Liver (tissue), 9 donors: ENCODE results near the gene LTN1. TPM values are rescaled to one million over a fixed set of nuclear protein-coding genes. Genes with fewer than 3 reads are reported as not detected.

Source experiments
- DNase-seq: peaks from one replicate; pipeline ENCODE4 v3.0.0-alpha.2; 2017; ENCODE audit warnings: low spot score
- H3K27ac ChIP-seq, 2 donors: one replicate each; pipeline ENCODE4 v1.7.0; 2013; ENCODE audit warnings: inconsistent platforms in 2 of 2, low read length in 2 of 2, control low read depth in 1 of 2, low read depth in 1 of 2, mild to moderate bottlenecking in 1 of 2
- H3K27me3 ChIP-seq, 4 donors: one replicate each; pipeline versions ENCODE4 v1.6.1 to v1.7.0; 2013; ENCODE audit warnings: low read length in 3 of 4, inconsistent platforms in 1 of 4, mild to moderate bottlenecking in 1 of 4, moderate library complexity in 1 of 4; ENCODE audit not compliant: control insufficient read depth in 4 of 4, insufficient read depth in 4 of 4
- H3K36me3 ChIP-seq, 4 donors: one replicate each; pipeline versions ENCODE4 v1.6.1 to v1.7.0; 2013; ENCODE audit warnings: low read length in 3 of 4, mild to moderate bottlenecking in 3 of 4, low read depth in 1 of 4, moderate library complexity in 1 of 4; ENCODE audit not compliant: control insufficient read depth in 4 of 4, insufficient read depth in 3 of 4
- H3K4me1 ChIP-seq, 4 donors: one replicate each; pipeline versions ENCODE4 v1.6.1 to v1.7.0; 2013; ENCODE audit warnings: low read length in 3 of 4, mild to moderate bottlenecking in 3 of 4, moderate library complexity in 1 of 4; ENCODE audit not compliant: control insufficient read depth in 4 of 4, insufficient read depth in 4 of 4
- H3K4me3 ChIP-seq, 3 donors: one replicate each; pipeline versions ENCODE4 v1.6.1 to v1.7.0; 2013; ENCODE audit warnings: low read length in 3 of 3, control low read depth in 1 of 3, low read depth in 1 of 3, mild to moderate bottlenecking in 1 of 3
- H3K9ac ChIP-seq, 2 donors: one replicate each; pipeline ENCODE4 v1.7.0; 2013; ENCODE audit warnings: low read length in 2 of 2, mild to moderate bottlenecking in 2 of 2, moderate library complexity in 2 of 2, control low read depth in 1 of 2, low read depth in 1 of 2
- H3K9me3 ChIP-seq, 4 donors: one replicate each; pipeline versions ENCODE4 v1.6.1 to v1.7.0; 2013; ENCODE audit warnings: low read length in 3 of 4; ENCODE audit not compliant: control insufficient read depth in 4 of 4
- ATF3 ChIP-seq: IDR thresholded peaks from 2 replicates; pipeline ENCODE4 v1.6.1; 2016; ENCODE audit warnings: antibody characterized with exemption
- CTCF ChIP-seq: fragments of 150-350 bp; IDR thresholded peaks from 2 replicates; pipeline ENCODE4 v1.5.1; 2017; ENCODE audit warnings: improper control_type of control experiment, low read depth, low read length; ENCODE audit not compliant: missing input control
- EGR1 ChIP-seq, 2 donors: IDR thresholded peaks; 2 replicates each; pipeline ENCODE4 v1.6.1; 2016 to 2018; ENCODE audit warnings: antibody characterized with exemption in 2 of 2, low read depth in 2 of 2
- FOXA1 ChIP-seq: IDR thresholded peaks from 2 replicates; pipeline ENCODE4 v1.6.1; 2016; ENCODE audit warnings: antibody characterized with exemption
- FOXA2 ChIP-seq: IDR thresholded peaks from 2 replicates; pipeline ENCODE4 v1.6.1; 2016; ENCODE audit warnings: antibody characterized with exemption
- GABPA ChIP-seq, 2 donors: IDR thresholded peaks in 1 of 2; conservative IDR thresholded peaks in 1 of 2; 2 replicates each; pipeline ENCODE4 v1.6.1; 2016; ENCODE audit warnings: antibody characterized with exemption in 2 of 2, mild to moderate bottlenecking in 1 of 2, moderate library complexity in 1 of 2
- HNF4A ChIP-seq, 2 donors: conservative IDR thresholded peaks; 2 replicates each; pipeline ENCODE4 v1.6.1; 2016; ENCODE audit warnings: antibody characterized with exemption in 2 of 2, mild to moderate bottlenecking in 2 of 2
- HNF4G ChIP-seq: IDR thresholded peaks from 2 replicates; pipeline ENCODE4 v1.6.1; 2016; ENCODE audit warnings: antibody characterized with exemption
- JUND ChIP-seq, 2 donors: IDR thresholded peaks; 2 replicates each; pipeline ENCODE4 v1.6.1; 2016; ENCODE audit warnings: antibody characterized with exemption in 2 of 2
- NR2F2 ChIP-seq: IDR thresholded peaks from 2 replicates; pipeline ENCODE4 v1.6.1; 2016; ENCODE audit warnings: antibody characterized with exemption
- RAD21 ChIP-seq, 2 donors: IDR thresholded peaks; 2 replicates each; pipeline ENCODE4 v1.6.1; 2016; ENCODE audit warnings: antibody characterized with exemption in 2 of 2, mild to moderate bottlenecking in 2 of 2
- REST ChIP-seq: IDR thresholded peaks from 2 replicates; pipeline ENCODE4 v1.6.1; 2016; ENCODE audit warnings: antibody characterized with exemption, mild to moderate bottlenecking
- RXRA ChIP-seq, 2 donors: IDR thresholded peaks; 2 replicates each; pipeline ENCODE4 v1.6.1; 2017 to 2018; ENCODE audit warnings: antibody characterized with exemption in 2 of 2, mild to moderate bottlenecking in 1 of 2
- SP1 ChIP-seq: IDR thresholded peaks from 2 replicates; pipeline ENCODE4 v1.6.1; 2018; ENCODE audit warnings: antibody characterized with exemption, mild to moderate bottlenecking
- TAF1 ChIP-seq: conservative IDR thresholded peaks from 2 replicates; pipeline ENCODE4 v1.6.1; 2016; ENCODE audit warnings: antibody characterized with exemption, mild to moderate bottlenecking
- YY1 ChIP-seq: IDR thresholded peaks from 2 replicates; pipeline ENCODE4 v1.6.1; 2016; ENCODE audit warnings: antibody characterized with exemption, mild to moderate bottlenecking
- WGBS: extraction: QIAGEN DNeasy Blood & Tissue Kit; methylation state at CpG from one replicate; pipeline ENCODE4 v1.1.7; 2013; 5-methylcytosine and 5-hydroxymethylcytosine counted together
- polyA plus RNA-seq, 2 donors: library from polyadenylated mRNA; stranded (reverse) in 1 of 2; unstranded in 1 of 2; fragments of 200-250 nt in 1 of 2; fragments of >200 nt in 1 of 2; fragmentation: Nextera tagmentation in 1 of 2; extraction: Ambion mirVana in 1 of 2; gene quantifications; one replicate each; pipeline versions ENCODE4 v1.2.1 to v1.2.3, GENCODE V29; 2013 to 2015
- total RNA-seq, 2 donors: library from RNA; depleted of rRNA; stranded (reverse); fragments of >200 nt; gene quantifications; one replicate each; pipeline ENCODE4 v1.2.3, GENCODE V29; 2014
- TF ChIP-seq, protein P1 (sequence below): IDR thresholded peaks from 2 replicates; pipeline ENCODE4 v1.6.1; 2016; ENCODE audit warnings: antibody characterized with exemption
- TF ChIP-seq, protein P2 (sequence below): IDR thresholded peaks from 2 replicates; pipeline ENCODE4 v1.6.1; 2016; ENCODE audit warnings: antibody characterized with exemption
- donor health status: healthy.
- donor health status: healthy.
- donor health status: healthy.
- donor health status: healthy.
- donor health status: healthy.

The LTN1 gene
- total and polyA plus RNA-seq, 4 donors: 3.9 to 22.1 (median 9.6) TPM

GRCh38 chr21:28884976-28885852, 107.5 kb downstream of the LTN1 start (continued):
- TF ChIP-seq ATF3 (no peak), JUND (IDR thresholded peaks at IDR 0.05) (no peak), CTCF (no peak)

GRCh38 chr21:28884481-28884880, 108.2 kb downstream of the LTN1 start:
- Histone ChIP-seq H3K4me1 (peaks cover 2 to 9% (median 4%) of the 10 kb centered on the region in 4 donors), H3K4me3 (peak overlapping the region; percentile 46 to 89 (median 72)), H3K27ac (peak overlapping the region; percentile 90 to 98), H3K36me3 (peaks cover 0 to 15% (median 6%) of the 10 kb centered on the region in 4 donors), H3K9ac (peak overlapping the region; percentile 24 to 63), H3K9me3 (no peaks in the 10 kb centered on the region), H3K27me3 (no peaks in the 10 kb centered on the region)
- 30% methylated on average over 3 of the region's 3 CpGs for WGBS
- no peak for DNase-seq
- TF ChIP-seq, protein P1, sequence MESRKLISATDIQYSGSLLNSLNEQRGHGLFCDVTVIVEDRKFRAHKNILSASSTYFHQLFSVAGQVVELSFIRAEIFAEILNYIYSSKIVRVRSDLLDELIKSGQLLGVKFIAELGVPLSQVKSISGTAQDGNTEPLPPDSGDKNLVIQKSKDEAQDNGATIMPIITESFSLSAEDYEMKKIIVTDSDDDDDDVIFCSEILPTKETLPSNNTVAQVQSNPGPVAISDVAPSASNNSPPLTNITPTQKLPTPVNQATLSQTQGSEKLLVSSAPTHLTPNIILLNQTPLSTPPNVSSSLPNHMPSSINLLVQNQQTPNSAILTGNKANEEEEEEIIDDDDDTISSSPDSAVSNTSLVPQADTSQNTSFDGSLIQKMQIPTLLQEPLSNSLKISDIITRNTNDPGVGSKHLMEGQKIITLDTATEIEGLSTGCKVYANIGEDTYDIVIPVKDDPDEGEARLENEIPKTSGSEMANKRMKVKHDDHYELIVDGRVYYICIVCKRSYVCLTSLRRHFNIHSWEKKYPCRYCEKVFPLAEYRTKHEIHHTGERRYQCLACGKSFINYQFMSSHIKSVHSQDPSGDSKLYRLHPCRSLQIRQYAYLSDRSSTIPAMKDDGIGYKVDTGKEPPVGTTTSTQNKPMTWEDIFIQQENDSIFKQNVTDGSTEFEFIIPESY: no peak
- TF ChIP-seq YY1 (no peak), TAF1 (no peak), FOXA2 (no peak), RAD21 (IDR thresholded peaks at IDR 0.05) (no peak), JUND (IDR thresholded peaks at IDR 0.05) (no peak), ATF3 (no peak), CTCF (no peak), REST (no peak), EGR1 (IDR thresholded peaks at IDR 0.05; ENCODE audit: low read depth in 2 of 2) (no peak), HNF4G (no peak), FOXA1 (no peak), HNF4A (conservative IDR thresholded peaks at IDR 0.05) (no peak), SP1 (no peak), RXRA (IDR thresholded peaks at IDR 0.05) (no peak), GABPA (IDR thresholded peaks at IDR 0.05 in 1 of 2, conservative IDR thresholded peaks at IDR 0.05 in 1 of 2) (no peak), NR2F2 (no peak)
- TF ChIP-seq, protein P2, sequence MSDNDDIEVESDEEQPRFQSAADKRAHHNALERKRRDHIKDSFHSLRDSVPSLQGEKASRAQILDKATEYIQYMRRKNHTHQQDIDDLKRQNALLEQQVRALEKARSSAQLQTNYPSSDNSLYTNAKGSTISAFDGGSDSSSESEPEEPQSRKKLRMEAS: no peak
